ENCODE results near the gene FCHSD2. TPM values are rescaled to one million over a fixed set of nuclear protein-coding genes. Genes with fewer than 3 reads are reported as not detected.

FCHSD2 gene
- total RNA-seq, 3 donors from 2014 or later (not counting 1 experiment from before 2014, with no cell fraction given) = 39.4 to 59.1 (median 42.1) TPM

DNA sequence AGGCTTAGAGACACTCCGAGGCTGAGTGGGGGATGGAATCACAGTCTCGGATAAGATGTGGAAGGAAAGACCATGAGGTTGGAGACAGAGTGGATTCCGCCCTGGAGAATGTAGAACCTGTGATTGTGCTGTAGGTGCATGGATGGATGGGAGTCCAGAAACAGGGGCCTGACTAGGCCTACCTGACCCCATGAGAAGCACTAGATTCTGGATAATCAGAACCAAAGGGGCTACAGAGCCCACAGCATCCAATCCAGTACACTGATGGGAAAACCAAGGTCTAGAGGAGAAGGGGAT, 32.3 kb upstream of the FCHSD2 start:
- Mint-ChIP-seq H3K36me3 (no peaks in the 10 kb centered on the region), H3K27ac (no peak overlapping the region), H3K27me3 (ENCODE audit: low read depth in 2 of 2) (peaks cover 0 to 4% of the 10 kb centered on the region in 2 donors), H3K4me1 (peaks cover 5 to 13% of the 10 kb centered on the region in 2 donors), H3K9me3 (no peaks in the 10 kb centered on the region), H3K4me3 (no peak overlapping the region)
- no peak for ATAC-seq
- Histone ChIP-seq H3K27me3 (ENCODE audit: control insufficient read depth, insufficient read depth, low read length) (no peaks in the 10 kb centered on the region), H3K27ac (ENCODE audit: low read length) (no peak overlapping the region), H3K4me3 (ENCODE audit: low read length) (no peak overlapping the region), H3K4me1 (ENCODE audit: control insufficient read depth, insufficient read depth, low read length) (peaks cover 10% of the 10 kb centered on the region), H3K9me3 (ENCODE audit: control insufficient read depth, insufficient read depth, low read length) (no peaks in the 10 kb centered on the region), H3K36me3 (ENCODE audit: control insufficient read depth, insufficient read depth, low read length) (no peaks in the 10 kb centered on the region)
- intact Hi-C loops (cut with micrococcal nuclease) = no loop called here
- 94% methylated on average over 3 of the region's 3 CpGs for WGBS (ENCODE audit: insufficient coverage)
- no peak for DNase-seq
- TF ChIP-seq, protein P1, sequence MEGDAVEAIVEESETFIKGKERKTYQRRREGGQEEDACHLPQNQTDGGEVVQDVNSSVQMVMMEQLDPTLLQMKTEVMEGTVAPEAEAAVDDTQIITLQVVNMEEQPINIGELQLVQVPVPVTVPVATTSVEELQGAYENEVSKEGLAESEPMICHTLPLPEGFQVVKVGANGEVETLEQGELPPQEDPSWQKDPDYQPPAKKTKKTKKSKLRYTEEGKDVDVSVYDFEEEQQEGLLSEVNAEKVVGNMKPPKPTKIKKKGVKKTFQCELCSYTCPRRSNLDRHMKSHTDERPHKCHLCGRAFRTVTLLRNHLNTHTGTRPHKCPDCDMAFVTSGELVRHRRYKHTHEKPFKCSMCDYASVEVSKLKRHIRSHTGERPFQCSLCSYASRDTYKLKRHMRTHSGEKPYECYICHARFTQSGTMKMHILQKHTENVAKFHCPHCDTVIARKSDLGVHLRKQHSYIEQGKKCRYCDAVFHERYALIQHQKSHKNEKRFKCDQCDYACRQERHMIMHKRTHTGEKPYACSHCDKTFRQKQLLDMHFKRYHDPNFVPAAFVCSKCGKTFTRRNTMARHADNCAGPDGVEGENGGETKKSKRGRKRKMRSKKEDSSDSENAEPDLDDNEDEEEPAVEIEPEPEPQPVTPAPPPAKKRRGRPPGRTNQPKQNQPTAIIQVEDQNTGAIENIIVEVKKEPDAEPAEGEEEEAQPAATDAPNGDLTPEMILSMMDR (IDR thresholded peaks at IDR 0.05) = no peak

DNA sequence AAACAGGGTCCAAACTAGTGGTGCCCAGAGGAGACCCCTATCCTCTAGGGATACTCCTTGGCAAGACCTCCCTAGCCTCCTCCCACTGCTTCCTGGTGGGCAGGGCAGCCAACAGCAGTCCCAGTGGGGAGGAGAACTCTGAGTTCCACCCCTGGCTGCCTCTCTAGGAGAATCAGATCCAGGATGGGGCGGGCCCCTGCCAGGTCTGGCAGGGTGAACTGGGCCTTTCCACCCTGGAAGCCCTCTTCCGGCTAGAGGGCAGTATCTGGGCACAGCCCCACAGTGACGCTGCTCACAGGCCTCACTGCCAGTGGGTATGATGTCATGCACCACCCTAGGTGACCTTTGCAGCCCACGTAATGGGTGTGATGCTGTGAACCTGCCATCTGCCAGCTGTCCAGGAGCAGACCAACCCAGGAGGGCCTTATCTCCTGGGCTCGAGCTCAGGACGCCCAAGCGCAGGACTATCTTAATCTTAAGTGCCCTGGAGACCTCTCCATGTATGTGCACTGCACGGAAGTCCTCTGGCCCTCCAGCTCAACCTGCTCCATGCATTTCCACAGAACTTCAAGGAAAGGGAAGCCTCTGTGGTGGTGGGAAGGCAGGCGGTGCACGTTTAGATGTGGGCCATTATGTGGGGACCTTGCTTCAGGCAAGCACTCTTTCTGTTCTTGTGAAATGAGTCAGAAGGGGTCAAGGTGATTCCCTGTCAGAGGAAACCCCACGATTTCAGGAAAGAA, 31.8 kb upstream of the FCHSD2 start:
- no peak overlapping the region for H3K4me3 Mint-ChIP-seq
- no peaks in the 10 kb centered on the region for H3K36me3 Mint-ChIP-seq
- H3K27ac ChIP-seq (ENCODE audit: low read length) = no peak overlapping the region
- H3K4me1 Mint-ChIP-seq = peaks cover 5 to 13% of the 10 kb centered on the region in 2 donors
- 82% methylated on average over 11 of the region's 11 CpGs for WGBS (ENCODE audit: insufficient coverage)
- peaks cover 10% of the 10 kb centered on the region for H3K4me1 ChIP-seq (ENCODE audit: control insufficient read depth, insufficient read depth, low read length)
- DNase-seq (no peak), ATAC-seq (no peak)
- H3K27me3 Mint-ChIP-seq (ENCODE audit: low read depth in 2 of 2) = peaks cover 0 to 4% of the 10 kb centered on the region in 2 donors
- TF ChIP-seq, protein P1 (IDR thresholded peaks at IDR 0.05) = no peak
- H3K27me3 ChIP-seq (ENCODE audit: control insufficient read depth, insufficient read depth, low read length) = no peaks in the 10 kb centered on the region
- no peak overlapping the region for H3K27ac Mint-ChIP-seq
- H3K9me3 Mint-ChIP-seq = no peaks in the 10 kb centered on the region
- no peak overlapping the region for H3K4me3 ChIP-seq (ENCODE audit: low read length)
- H3K9me3 ChIP-seq (ENCODE audit: control insufficient read depth, insufficient read depth, low read length) = no peaks in the 10 kb centered on the region
- H3K36me3 ChIP-seq (ENCODE audit: control insufficient read depth, insufficient read depth, low read length) = no peaks in the 10 kb centered on the region
- intact Hi-C loops (cut with micrococcal nuclease) = no loop called here

DNA sequence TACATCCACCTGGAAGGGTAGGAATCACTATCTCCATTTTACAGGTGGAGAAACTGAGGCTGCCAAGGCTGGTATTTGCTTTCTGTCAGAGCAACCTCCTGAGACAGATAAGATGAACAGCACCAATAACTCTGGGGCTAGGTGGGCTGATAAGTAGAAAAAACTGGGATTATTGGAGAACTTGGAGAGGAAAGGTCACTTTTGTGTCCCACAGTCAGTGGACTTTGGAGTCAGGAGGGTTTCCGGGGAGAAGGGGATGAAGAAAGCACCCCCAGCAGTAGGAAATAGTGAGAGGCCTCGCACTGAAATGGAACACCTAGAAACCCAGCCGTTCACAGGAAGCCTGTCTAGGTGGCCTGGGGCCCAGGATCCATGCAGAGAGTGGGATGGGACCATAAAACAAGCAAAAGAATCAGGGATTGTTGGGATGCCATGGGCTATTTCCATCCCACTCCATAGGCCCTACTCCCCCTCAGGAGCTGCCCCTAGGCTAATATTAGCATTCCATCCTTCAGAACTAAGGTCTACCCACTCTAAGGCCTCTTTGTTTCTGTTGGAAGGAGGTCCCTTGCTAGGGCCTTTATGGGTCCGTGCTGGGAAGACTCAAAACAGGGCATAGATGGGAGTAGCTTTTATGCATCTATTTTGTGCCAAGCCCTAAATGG, 31.0 kb upstream of the FCHSD2 start:
- H3K4me3 Mint-ChIP-seq = no peak overlapping the region
- intact Hi-C loops (cut with micrococcal nuclease) = no loop called here
- Histone ChIP-seq H3K27ac (ENCODE audit: low read length) (no peak overlapping the region), H3K4me1 (ENCODE audit: control insufficient read depth, insufficient read depth, low read length) (peaks cover 7% of the 10 kb centered on the region), H3K4me3 (ENCODE audit: low read length) (no peak overlapping the region), H3K36me3 (ENCODE audit: control insufficient read depth, insufficient read depth, low read length) (no peaks in the 10 kb centered on the region), H3K9me3 (ENCODE audit: control insufficient read depth, insufficient read depth, low read length) (no peaks in the 10 kb centered on the region), H3K27me3 (ENCODE audit: control insufficient read depth, insufficient read depth, low read length) (no peaks in the 10 kb centered on the region)
- no peaks in the 10 kb centered on the region for H3K36me3 Mint-ChIP-seq
- peaks cover 2 to 10% of the 10 kb centered on the region in 2 donors for H3K4me1 Mint-ChIP-seq
- WGBS (ENCODE audit: insufficient coverage) = 95% methylated on average over 4 of the region's 4 CpGs
- peaks cover 0 to under 1% of the 10 kb centered on the region in 2 donors for H3K27me3 Mint-ChIP-seq (ENCODE audit: low read depth in 2 of 2)
- ATAC-seq (no peak), DNase-seq (no peak)
- TF ChIP-seq, protein P1 (IDR thresholded peaks at IDR 0.05) = no peak
- no peaks in the 10 kb centered on the region for H3K9me3 Mint-ChIP-seq
- H3K27ac Mint-ChIP-seq = no peak overlapping the region
